Effector memory CD8-positive, alpha-beta T cell (primary cell): ENCODE results near the gene RTCB.

Source experiments
- ATAC-seq: fragments of 150-1000 bp; cut with Tn5 transposase; replicated peaks from 2 replicates; pipeline ENCODE4 v1.10.0; 2021; ENCODE audit warnings: mild to moderate bottlenecking, moderate library complexity
- DNase-seq, 3 experiments: peaks; one replicate each; pipeline ENCODE4 v3.0.0; 2021
- H3K27ac Mint-ChIP-seq, 2 donors: one replicate each; pipeline ENCODE4 v1.8.0; 2022; ENCODE audit warnings: mild to moderate bottlenecking in 2 of 2, mixed read lengths in 2 of 2, moderate library complexity in 2 of 2
- H3K27me3 Mint-ChIP-seq, 2 donors: one replicate each; pipeline ENCODE4 v1.8.0; 2022; ENCODE audit warnings: mixed read lengths in 2 of 2
- H3K36me3 Mint-ChIP-seq: one replicate; pipeline ENCODE4 v1.8.0; 2022; ENCODE audit warnings: mild to moderate bottlenecking, moderate library complexity, mixed read lengths; ENCODE audit not compliant: insufficient read depth
- H3K4me1 Mint-ChIP-seq, 2 donors: one replicate each; pipeline ENCODE4 v1.8.0; 2022; ENCODE audit warnings: low read depth in 2 of 2, mixed read lengths in 2 of 2
- H3K4me3 Mint-ChIP-seq, 2 donors: one replicate each; pipeline ENCODE4 v1.8.0; 2022; ENCODE audit warnings: mild to moderate bottlenecking in 2 of 2, mixed read lengths in 2 of 2, moderate library complexity in 2 of 2
- H3K9me3 Mint-ChIP-seq, 2 donors: one replicate each; pipeline ENCODE4 v1.8.0; 2022; ENCODE audit warnings: mixed read lengths in 2 of 2
- total RNA-seq, 9 experiments: gene quantifications; one replicate each; lab custom pipeline; 2026; lab: John Stamatoyannopoulos, UW

Gene RTCB
- 37.8 to 210 (median 85.8) reads per million in 9 experiments for total RNA-seq

- peaks cover 16 to 28% of the 10 kb centered on the region in 2 donors for H3K4me1 Mint-ChIP-seq
- peaks cover 0 to 5% of the 10 kb centered on the region in 2 donors for H3K27me3 Mint-ChIP-seq
- H3K36me3 Mint-ChIP-seq = peaks cover 36% of the 10 kb centered on the region
- peak within 1 kb of the TSS; percentile 93 to 94 for H3K27ac Mint-ChIP-seq
- peak; percentile 92 for ATAC-seq
- H3K9me3 Mint-ChIP-seq = no peaks in the 10 kb centered on the region
- DNase-seq = peak; percentile 88 to 91 (median 90)
- H3K4me3 Mint-ChIP-seq = peak within 1 kb of the TSS; percentile 94 to 96
These were observed at the start of gene RTCB for GRCh38 chr22:32411829-32412592. RTCB (minus strand) TSS chr22:32412247; CDS start chr22:32412156, 91 bp downstream.

- Mint-ChIP-seq H3K4me1 (no peaks in the 10 kb centered on the region), H3K27ac (no peak overlapping the region), H3K27me3 (peaks cover 72 to 89% of the 10 kb centered on the region in 2 donors), H3K36me3 (no peaks in the 10 kb centered on the region), H3K9me3 (no peaks in the 10 kb centered on the region), H3K4me3 (no peak overlapping the region)
- DNase-seq (no peak), ATAC-seq (no peak)
These were observed 45.0 kb upstream of the RTCB start for GRCh38 chr22:32457031-32457430.

GRCh38 chr22:32448980-32449379 is 36.9 kb upstream of the RTCB start:
- Mint-ChIP-seq H3K4me3 (no peak overlapping the region), H3K36me3 (no peaks in the 10 kb centered on the region), H3K4me1 (no peaks in the 10 kb centered on the region), H3K27ac (no peak overlapping the region), H3K27me3 (peaks cover 9 to 12% of the 10 kb centered on the region in 2 donors), H3K9me3 (no peaks in the 10 kb centered on the region)
- no peak for ATAC-seq
- no peak for DNase-seq

DNA sequence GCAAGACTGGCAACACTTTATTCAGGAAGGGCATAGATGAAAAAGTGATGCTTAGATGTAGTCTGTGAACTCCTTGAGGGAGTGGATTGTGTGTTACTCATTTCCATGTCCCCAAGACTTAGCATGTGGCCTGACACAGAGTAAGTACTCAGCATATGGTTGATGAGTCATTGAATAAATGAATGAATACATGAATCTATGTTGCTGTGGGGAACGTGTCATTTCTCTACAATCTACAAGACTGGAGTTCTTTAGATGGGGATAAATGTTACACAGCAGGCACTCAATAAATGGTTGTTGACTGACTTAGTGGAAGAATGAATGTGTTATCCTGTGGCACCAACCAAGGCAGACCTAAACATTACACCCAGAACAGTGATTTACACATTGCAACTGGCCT is 34.3 kb upstream of the RTCB start:
- Mint-ChIP-seq H3K27ac (no peak overlapping the region), H3K9me3 (no peaks in the 10 kb centered on the region), H3K27me3 (no peaks in the 10 kb centered on the region), H3K36me3 (no peaks in the 10 kb centered on the region), H3K4me1 (no peaks in the 10 kb centered on the region), H3K4me3 (no peak overlapping the region)
- ATAC-seq = no peak
- DNase-seq = no peak

GRCh38 chr22:32444068-32444467 is 32.0 kb upstream of the RTCB start:
- DNase-seq (no peak), ATAC-seq (no peak)
- Mint-ChIP-seq H3K4me3 (no peak overlapping the region), H3K36me3 (no peaks in the 10 kb centered on the region), H3K27ac (no peak overlapping the region), H3K27me3 (no peaks in the 10 kb centered on the region), H3K4me1 (no peaks in the 10 kb centered on the region), H3K9me3 (no peaks in the 10 kb centered on the region)

DNA sequence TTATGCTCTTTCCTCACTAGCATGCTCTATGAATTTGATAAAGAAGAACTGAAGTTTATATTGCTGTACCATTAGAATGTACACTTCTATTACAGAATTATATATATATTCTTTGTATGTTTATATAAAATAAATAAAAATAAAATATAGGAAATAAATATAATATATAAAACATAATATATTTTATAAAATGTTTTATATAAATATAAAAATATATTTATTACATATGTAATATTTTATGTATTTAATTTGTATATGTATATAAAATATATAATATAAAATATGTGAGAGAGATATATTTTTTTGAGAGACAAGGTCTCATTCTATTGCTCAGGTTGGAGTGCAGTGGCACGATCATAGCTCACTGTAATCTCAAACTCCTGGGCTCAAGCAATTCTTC is 18.3 kb upstream of the RTCB start:
- H3K36me3 Mint-ChIP-seq = peaks cover 3% of the 10 kb centered on the region
- no peak overlapping the region for H3K27ac Mint-ChIP-seq
- no peak for DNase-seq
- peaks cover 52 to 58% of the 10 kb centered on the region in 2 donors for H3K27me3 Mint-ChIP-seq
- no peak overlapping the region for H3K4me3 Mint-ChIP-seq
- H3K9me3 Mint-ChIP-seq = no peaks in the 10 kb centered on the region
- ATAC-seq = no peak
- no peaks in the 10 kb centered on the region for H3K4me1 Mint-ChIP-seq

DNA sequence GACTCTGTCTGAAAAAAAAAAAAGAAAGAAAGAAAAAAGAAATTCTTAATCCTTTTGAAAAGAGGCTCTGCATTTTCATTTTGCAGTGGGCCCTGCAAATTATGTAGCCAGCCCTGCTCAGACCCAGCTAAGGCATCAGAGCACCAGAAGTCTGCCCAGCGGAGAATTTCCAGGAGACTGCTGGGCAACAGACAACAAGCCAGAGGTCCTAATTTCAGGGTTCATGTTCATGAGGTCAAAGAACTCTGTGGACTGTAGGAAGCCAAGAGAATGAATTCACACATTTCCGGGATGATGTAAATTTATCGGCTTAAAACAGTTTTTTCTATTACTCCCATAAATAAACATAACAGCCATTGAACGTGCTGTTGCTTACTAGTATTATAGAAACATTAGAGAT is 14.8 kb upstream of the RTCB start:
- ATAC-seq (no peak), DNase-seq (no peak)
- no peak overlapping the region for H3K4me3 Mint-ChIP-seq
- peaks cover 45 to 54% of the 10 kb centered on the region in 2 donors for H3K27me3 Mint-ChIP-seq
- no peaks in the 10 kb centered on the region for H3K9me3 Mint-ChIP-seq
- H3K4me1 Mint-ChIP-seq = no peaks in the 10 kb centered on the region
- H3K27ac Mint-ChIP-seq = no peak overlapping the region
- peaks cover 3% of the 10 kb centered on the region for H3K36me3 Mint-ChIP-seq

- no peak for DNase-seq
- Mint-ChIP-seq H3K4me1 (no peaks in the 10 kb centered on the region), H3K4me3 (no peak overlapping the region), H3K9me3 (no peaks in the 10 kb centered on the region), H3K36me3 (peaks cover 3% of the 10 kb centered on the region), H3K27ac (no peak overlapping the region), H3K27me3 (peaks cover 45 to 63% of the 10 kb centered on the region in 2 donors)
- ATAC-seq = no peak
These were observed 11.6 kb upstream of the RTCB start for GRCh38 chr22:32423664-32424063.

DNA sequence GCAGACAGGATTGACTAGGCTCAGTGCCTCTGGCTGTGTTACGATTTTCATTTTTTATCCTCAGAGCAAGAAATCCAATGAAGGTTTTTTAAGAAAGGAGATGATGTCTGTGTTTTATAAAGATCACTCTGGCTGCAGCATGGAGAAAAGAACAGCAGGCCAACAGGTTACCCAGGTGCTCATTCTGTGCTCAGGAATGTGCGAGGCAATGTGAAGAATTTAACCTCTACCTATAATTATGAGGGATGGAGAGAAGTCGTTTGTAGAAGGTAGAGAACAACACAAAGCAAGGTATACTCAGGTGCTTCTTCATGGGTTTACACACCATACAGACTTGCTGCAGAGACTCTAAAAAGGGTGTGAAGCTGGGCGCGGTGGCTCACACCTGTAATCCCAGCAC is 10.0 kb upstream of the RTCB start:
- no peak overlapping the region for H3K4me3 Mint-ChIP-seq
- no peak overlapping the region for H3K27ac Mint-ChIP-seq
- H3K9me3 Mint-ChIP-seq = no peaks in the 10 kb centered on the region
- DNase-seq = no peak
- peaks cover 45 to 62% of the 10 kb centered on the region in 2 donors for H3K27me3 Mint-ChIP-seq
- no peaks in the 10 kb centered on the region for H3K4me1 Mint-ChIP-seq
- ATAC-seq = no peak
- H3K36me3 Mint-ChIP-seq = peaks cover 3% of the 10 kb centered on the region

DNA sequence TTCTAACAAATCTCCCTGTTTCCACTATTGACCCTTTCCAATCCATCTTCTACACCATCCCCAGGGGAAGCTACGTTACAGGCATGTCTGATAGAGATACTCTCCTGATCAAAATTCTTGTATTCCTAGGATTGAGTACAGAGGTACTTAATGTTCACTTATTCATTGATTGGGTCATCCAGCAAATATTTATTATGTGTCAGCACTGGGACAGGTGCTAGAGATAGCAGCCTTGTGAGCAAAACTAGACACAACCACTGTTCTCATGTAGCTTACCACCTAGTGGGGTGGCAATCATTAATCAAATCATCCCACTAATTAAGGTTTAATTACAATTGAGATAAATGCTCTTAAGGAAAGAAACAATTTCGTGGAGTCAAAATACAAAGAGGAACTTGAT is 9.4 kb upstream of the RTCB start:
- no peak overlapping the region for H3K27ac Mint-ChIP-seq
- peaks cover 44 to 66% of the 10 kb centered on the region in 2 donors for H3K27me3 Mint-ChIP-seq
- ATAC-seq (no peak), DNase-seq (no peak)
- H3K36me3 Mint-ChIP-seq = peaks cover 2% of the 10 kb centered on the region
- no peaks in the 10 kb centered on the region for H3K9me3 Mint-ChIP-seq
- no peaks in the 10 kb centered on the region for H3K4me1 Mint-ChIP-seq
- H3K4me3 Mint-ChIP-seq = no peak overlapping the region

GRCh38 chr22:32417906-32418305 is 5.9 kb upstream of the RTCB start:
- H3K27me3 Mint-ChIP-seq = peaks cover 33 to 49% of the 10 kb centered on the region in 2 donors
- no peak overlapping the region for H3K27ac Mint-ChIP-seq
- ATAC-seq = no peak

GRCh38 chr22:32416556-32417085 is 4.6 kb upstream of the RTCB start:
- ATAC-seq (no peak), DNase-seq (no peak)
- Mint-ChIP-seq H3K9me3 (no peaks in the 10 kb centered on the region), H3K4me3 (no peak overlapping the region), H3K36me3 (peaks cover 10% of the 10 kb centered on the region), H3K4me1 (peaks cover 0 to 3% of the 10 kb centered on the region in 2 donors), H3K27me3 (peaks cover 20 to 36% of the 10 kb centered on the region in 2 donors), H3K27ac (no peak overlapping the region)

More at GRCh38 chr22:32417906-32418305, 5.9 kb upstream of the RTCB start:
- no peak for DNase-seq
- Mint-ChIP-seq H3K4me1 (peaks cover 0 to under 1% of the 10 kb centered on the region in 2 donors), H3K36me3 (peaks cover 2% of the 10 kb centered on the region), H3K4me3 (no peak overlapping the region), H3K9me3 (no peaks in the 10 kb centered on the region)

- no peak overlapping the region for H3K4me3 Mint-ChIP-seq
These were observed 2.1 kb upstream of the RTCB start for GRCh38 chr22:32414191-32414590.

GRCh38 chr22:32413719-32414118 is 1.7 kb upstream of the RTCB start:
- no peak overlapping the region for H3K4me3 Mint-ChIP-seq
- H3K4me1 Mint-ChIP-seq = peaks cover 13 to 19% of the 10 kb centered on the region in 2 donors
- DNase-seq = no peak
- peaks cover 21% of the 10 kb centered on the region for H3K36me3 Mint-ChIP-seq
- H3K9me3 Mint-ChIP-seq = no peaks in the 10 kb centered on the region
- H3K27ac Mint-ChIP-seq = no peak overlapping the region
- H3K27me3 Mint-ChIP-seq = peaks cover 8 to 14% of the 10 kb centered on the region in 2 donors
- no peak for ATAC-seq

More at GRCh38 chr22:32414191-32414590, 2.1 kb upstream of the RTCB start:
- no peaks in the 10 kb centered on the region for H3K9me3 Mint-ChIP-seq
- H3K27ac Mint-ChIP-seq = no peak overlapping the region
- peaks cover 19% of the 10 kb centered on the region for H3K36me3 Mint-ChIP-seq
- ATAC-seq (no peak), DNase-seq (no peak)
- peaks cover 12 to 18% of the 10 kb centered on the region in 2 donors for H3K27me3 Mint-ChIP-seq
- peaks cover 12 to 15% of the 10 kb centered on the region in 2 donors for H3K4me1 Mint-ChIP-seq
